ENCODE measurements around the gene LRRC8D.
"Not testable (repeated sequence)": the region's sequence is repeated elsewhere in the genome, so short reads cannot be mapped to it uniquely, and the experiment has no call there.

Gene LRRC8D

GRCh38 chr1:89965193-89965768, 144.4 kb downstream of the LRRC8D start:
- no peak for DNase-seq

- no peak for DNase-seq
These were observed 145.8 kb downstream of the LRRC8D start for GRCh38 chr1:89966656-89967055.

- no peak for DNase-seq
These were observed 150.8 kb downstream of the LRRC8D start for GRCh38 chr1:89971600-89971999.

GRCh38 chr1:89972024-89972423, 151.2 kb downstream of the LRRC8D start:
- no peak for DNase-seq

- no peak for DNase-seq
These were observed 152.8 kb downstream of the LRRC8D start for GRCh38 chr1:89973471-89974127.

- DNase-seq, result no peak
These were observed 153.4 kb downstream of the LRRC8D start for GRCh38 chr1:89974256-89974655.

GRCh38 chr1:89974696-89975470, 154.1 kb downstream of the LRRC8D start:
- no peak for DNase-seq

- no peak for DNase-seq
These were observed 154.8 kb downstream of the LRRC8D start for GRCh38 chr1:89975540-89976125.

GRCh38 chr1:89978755-89979154, 157.9 kb downstream of the LRRC8D start:
- DNase-seq, result no peak

- DNase-seq, result no peak
These were observed 159.8 kb downstream of the LRRC8D start for GRCh38 chr1:89980605-89981004.

GRCh38 chr1:89982846-89983245, 162.0 kb downstream of the LRRC8D start:
- not testable (repeated sequence) for DNase-seq

GRCh38 chr1:89984564-89985116, 163.8 kb downstream of the LRRC8D start:
- DNase-seq, result not testable (repeated sequence)

GRCh38 chr1:89986020-89986419, 165.2 kb downstream of the LRRC8D start:
- no peak for DNase-seq
